Measurements from ENCODE around the gene LRP1B.
A peak's percentile ranks its signal among the peaks of the same experiment; 100 is the strongest.

The LRP1B gene

GRCh38 chr2:140862181-140862580 lies 1268.6 kb downstream of the LRP1B start:
- no peak for FAIRE-seq
- no peak for DNase-seq (ENCODE audit: low spot score)

DNA sequence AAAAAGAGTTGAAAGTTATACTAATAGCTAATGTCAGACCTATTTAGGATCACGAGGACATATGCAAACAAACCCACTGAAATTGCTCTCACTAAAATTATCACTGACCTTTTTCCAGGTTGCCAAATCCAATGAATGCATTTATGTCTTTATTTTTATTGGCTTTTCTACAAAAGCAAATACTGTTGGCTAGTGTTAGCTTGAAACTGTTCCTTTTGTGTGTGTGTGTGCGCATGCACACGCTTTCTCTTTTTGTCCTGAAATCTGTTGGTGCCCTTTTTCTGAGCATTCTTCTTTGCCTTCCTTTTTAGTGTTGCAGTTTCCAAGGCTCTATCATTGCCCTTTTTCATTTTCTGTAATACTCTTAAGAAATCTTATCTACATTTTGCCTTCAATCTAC lies 1269.2 kb downstream of the LRP1B start:
- FAIRE-seq: no peak
- DNase-seq (ENCODE audit: low spot score): no peak

- DNase-seq (ENCODE audit: low spot score): no peak
- no peak for FAIRE-seq
These were observed 1275.3 kb downstream of the LRP1B start for GRCh38 chr2:140855471-140855870.

GRCh38 chr2:140851258-140851981 lies 1279.4 kb downstream of the LRP1B start:
- FAIRE-seq: no peak
- DNase-seq (ENCODE audit: low spot score): no peak

GRCh38 chr2:140843186-140843585 lies 1287.6 kb downstream of the LRP1B start:
- no peak for DNase-seq (ENCODE audit: low spot score)
- FAIRE-seq: no peak

GRCh38 chr2:140842110-140842509 lies 1288.7 kb downstream of the LRP1B start:
- DNase-seq (ENCODE audit: low spot score): no peak
- no peak for FAIRE-seq

DNA sequence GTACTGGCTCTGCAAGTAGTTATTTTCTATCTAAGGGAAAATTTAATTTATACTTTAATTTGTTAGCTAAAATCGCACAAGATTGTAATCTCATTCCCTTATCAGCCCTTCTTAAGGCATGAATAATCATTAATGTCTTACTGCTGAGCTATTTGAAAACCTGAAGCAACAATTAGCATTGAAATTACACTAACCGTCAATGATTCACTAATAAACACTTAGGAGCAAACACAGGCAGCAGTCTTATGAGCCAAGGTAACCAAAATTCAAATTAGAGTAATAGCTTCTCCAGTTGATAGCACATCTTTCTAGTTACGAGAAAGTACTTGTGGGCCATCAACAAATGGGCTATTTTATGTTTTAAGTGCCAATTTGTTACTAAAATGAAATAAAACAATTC lies 1289.7 kb downstream of the LRP1B start:
- no peak for FAIRE-seq
- DNase-seq (ENCODE audit: low spot score): no peak

GRCh38 chr2:140836826-140837225 lies 1294.0 kb downstream of the LRP1B start:
- no peak for FAIRE-seq

GRCh38 chr2:140835079-140835478 lies 1295.7 kb downstream of the LRP1B start:
- FAIRE-seq (no peak), DNase-seq (ENCODE audit: low spot score) (no peak)

More at GRCh38 chr2:140836826-140837225, 1294.0 kb downstream of the LRP1B start:
- DNase-seq (ENCODE audit: low spot score): no peak

GRCh38 chr2:140814141-140814540 lies 1316.7 kb downstream of the LRP1B start:
- FAIRE-seq: no peak
- no peak for DNase-seq (ENCODE audit: low spot score)

DNA sequence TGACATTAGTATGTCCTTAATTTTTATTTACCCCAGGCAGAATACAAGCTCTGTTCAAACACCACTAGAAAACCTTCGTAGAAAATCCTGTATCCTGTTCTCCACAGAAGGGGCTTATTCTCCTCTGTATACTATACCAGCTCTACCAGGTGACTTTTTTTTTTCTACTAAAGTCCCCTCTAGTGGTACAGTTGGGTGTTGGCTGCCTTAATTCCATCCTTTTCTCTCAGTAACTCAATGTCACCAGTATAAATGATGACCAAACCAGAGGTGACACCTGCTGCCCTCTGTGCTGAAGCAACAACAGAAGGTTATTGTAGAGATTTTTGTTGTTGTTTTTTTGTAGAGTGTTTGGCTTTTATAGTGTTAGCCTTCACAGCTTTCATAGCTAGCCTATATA lies 1322.0 kb downstream of the LRP1B start:
- DNase-seq (ENCODE audit: low spot score) (peak; percentile 14), FAIRE-seq (no peak)

- FAIRE-seq (no peak), DNase-seq (ENCODE audit: low spot score) (no peak)
These were observed 1322.6 kb downstream of the LRP1B start for GRCh38 chr2:140808211-140808610.

DNA sequence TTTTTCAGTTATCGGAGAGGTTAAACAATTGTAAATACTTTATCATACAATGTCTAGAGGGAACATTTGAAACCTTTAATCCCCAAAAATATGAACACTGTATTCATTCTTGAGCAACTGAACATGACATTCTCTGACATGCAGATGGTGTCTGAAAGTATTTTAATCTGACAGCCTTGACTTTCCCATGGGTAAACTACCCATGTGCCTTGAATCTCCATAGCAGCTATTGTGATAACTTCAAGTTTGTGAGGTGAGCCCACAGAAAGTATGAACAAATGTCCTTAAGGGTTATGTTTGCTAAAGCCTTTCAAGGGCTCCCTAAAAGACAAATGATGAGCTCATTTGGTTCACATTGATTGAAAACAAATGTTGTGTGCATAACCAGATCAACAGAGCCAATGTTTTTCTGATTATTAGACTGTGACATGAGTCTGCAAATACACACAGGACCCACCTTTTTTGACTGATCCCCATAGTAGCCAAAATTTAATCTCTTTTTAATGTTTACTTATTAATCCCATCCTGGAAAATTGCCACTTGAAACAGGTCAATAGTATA lies 1326.0 kb downstream of the LRP1B start:
- DNase-seq (ENCODE audit: low spot score): no peak
- FAIRE-seq: no peak

DNA sequence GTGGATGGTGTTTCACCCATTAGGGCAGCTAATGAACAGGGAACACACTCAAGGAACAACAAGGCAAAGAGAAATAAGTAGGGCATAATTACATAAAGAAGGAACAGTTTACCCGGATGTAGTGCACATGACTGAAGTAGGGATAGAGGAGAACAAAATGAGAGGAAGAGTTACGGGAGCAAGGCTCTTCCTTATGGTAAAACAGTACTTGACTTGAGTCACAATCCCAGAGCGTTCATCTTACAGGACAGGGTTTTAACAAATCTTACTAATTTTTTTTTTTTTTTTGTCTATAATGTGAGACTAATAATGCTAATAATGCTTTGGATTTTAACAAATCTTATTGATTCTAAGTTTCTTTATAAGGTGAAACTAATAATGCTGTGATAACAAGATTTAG lies 1329.5 kb downstream of the LRP1B start:
- no peak for DNase-seq (ENCODE audit: low spot score)
- no peak for FAIRE-seq

DNA sequence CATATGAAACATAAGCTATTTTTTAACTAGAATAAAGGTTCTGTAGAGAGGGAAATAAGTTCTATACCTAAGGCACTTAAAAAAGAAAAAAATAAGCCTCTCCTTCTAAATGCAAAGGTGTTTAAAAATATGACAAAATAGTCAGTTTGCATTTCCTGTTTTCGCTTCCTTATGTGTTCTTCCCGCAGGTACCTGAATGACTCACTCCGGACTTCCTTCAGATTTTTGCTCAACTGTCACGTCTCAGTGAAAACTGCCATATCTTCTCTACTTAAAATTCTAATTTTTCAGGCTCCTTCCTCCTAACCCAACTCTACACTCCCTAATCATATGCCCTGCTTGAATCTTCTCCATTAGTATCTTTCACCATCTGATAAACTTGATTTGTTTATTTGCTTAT lies 1333.1 kb downstream of the LRP1B start:
- no peak for DNase-seq (ENCODE audit: low spot score)
- FAIRE-seq: no peak

- FAIRE-seq: no peak
- DNase-seq (ENCODE audit: low spot score): no peak
These were observed 1339.0 kb downstream of the LRP1B start for GRCh38 chr2:140791802-140792201.

DNA sequence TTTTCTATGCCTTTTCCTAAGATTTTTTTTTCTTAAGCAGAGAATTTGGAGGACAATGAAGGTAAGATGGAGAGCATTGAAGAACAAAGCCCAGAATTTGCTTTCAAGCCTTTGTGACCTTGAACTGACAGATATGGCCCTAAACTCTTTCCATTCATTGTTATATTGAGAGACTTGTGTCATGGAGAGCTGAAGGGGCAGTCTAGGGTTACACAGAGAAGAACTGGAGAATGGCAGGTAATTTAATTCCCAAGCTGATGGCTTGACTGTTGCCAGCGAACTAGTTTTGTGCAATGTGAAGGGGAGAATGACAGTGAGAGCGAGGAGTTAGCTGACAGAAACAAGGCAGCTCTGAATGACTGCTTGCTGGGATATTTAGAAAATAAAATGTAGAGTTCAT lies 1344.2 kb downstream of the LRP1B start:
- DNase-seq (ENCODE audit: low spot score) (no peak), FAIRE-seq (no peak)

DNA sequence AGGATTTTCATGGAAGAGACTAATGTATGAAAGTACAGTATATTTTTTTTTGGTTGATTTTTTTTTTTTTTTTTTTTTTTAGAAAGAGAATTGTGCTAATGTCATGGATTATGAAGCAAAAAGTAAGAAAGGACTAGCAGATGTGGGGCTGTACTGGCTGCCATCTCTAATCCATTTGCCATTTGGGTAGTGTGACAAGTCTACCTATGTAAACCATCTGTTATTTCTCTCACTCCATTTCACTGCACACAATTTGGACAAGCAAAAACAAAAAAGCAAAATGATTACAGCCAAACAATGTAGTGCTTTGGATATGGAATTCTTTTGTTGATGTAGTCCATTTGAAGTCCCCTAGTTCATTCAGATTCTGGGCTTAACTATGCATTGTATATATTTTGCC lies 1355.4 kb downstream of the LRP1B start:
- DNase-seq (ENCODE audit: low spot score): no peak
- no peak for FAIRE-seq

- no peak for FAIRE-seq
- DNase-seq (ENCODE audit: low spot score): no peak
These were observed 1360.2 kb downstream of the LRP1B start for GRCh38 chr2:140770645-140771044.

DNA sequence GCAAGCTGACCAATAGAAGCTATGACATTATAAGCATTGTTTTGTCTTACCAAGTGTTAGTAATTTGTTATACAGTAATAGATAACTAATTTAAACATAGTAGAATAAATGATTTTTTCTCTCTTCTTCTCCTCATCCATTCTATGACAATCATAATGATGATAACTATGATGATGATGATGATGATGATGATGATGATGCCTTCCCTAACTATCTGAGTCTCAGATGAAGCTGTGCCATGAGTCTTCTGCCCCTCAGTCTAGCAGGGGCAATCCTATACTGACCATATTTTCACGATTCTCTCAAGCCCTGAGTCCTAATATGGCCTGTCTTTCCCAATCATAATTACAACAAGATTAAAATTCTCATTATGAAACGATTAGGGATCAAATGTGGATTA lies 1369.0 kb downstream of the LRP1B start:
- no peak for FAIRE-seq
- no peak for DNase-seq (ENCODE audit: low spot score)

- FAIRE-seq (no peak), DNase-seq (ENCODE audit: low spot score) (no peak)
These were observed 1371.2 kb downstream of the LRP1B start for GRCh38 chr2:140759426-140760156.

DNA sequence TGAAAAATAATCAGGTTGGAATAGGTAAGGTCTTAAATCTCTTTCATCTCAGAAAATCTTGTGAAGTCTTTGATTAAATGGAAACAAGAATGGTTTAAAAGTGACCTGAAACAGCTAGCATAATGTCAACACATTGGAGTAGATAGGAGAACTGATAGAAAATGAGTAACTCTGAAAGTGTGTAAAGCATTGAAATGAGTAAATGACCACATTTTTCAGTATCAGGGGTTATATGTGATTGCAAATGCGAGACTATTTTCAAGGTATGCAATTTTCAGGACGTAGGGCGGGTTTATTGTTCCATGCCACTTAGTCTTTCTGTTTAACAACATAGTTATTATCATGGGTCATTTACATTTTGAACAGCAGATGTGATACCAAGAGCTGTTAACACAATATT lies 1383.2 kb downstream of the LRP1B start:
- FAIRE-seq (no peak), DNase-seq (ENCODE audit: low spot score) (no peak)

GRCh38 chr2:140747090-140747489 lies 1383.7 kb downstream of the LRP1B start:
- FAIRE-seq: no peak
- DNase-seq (ENCODE audit: low spot score): no peak
